Urothelium cell line (cell line): Measurements from ENCODE around the gene DCPS.
"Not testable (repeated sequence)": the region's sequence is repeated elsewhere in the genome, so short reads cannot be mapped to it uniquely, and the experiment has no call there.

Experiments used
- DNase-seq: peaks from one replicate; pipeline ENCODE4 v3.0.0; 2011; ENCODE audit warnings: low spot score, mixed read lengths
- FAIRE-seq: peaks from 2 replicates; lab custom pipeline; 2011; peaks lifted over from hg19 to GRCh38; lab: Jason Lieb, UNC

The DCPS gene

GRCh38 chr11:126303623-126304456, at the start of gene DCPS:
Gene DCPS (plus strand): TSS chr11:126304060. CDS start chr11:126304081, 21 bp downstream.
- DNase-seq: peak; percentile 93
- FAIRE-seq: no peak

- FAIRE-seq: no peak
Observed at GRCh38 chr11:126254819-126255218, 49.0 kb upstream of the DCPS start.

GRCh38 chr11:126255507-126255906, 48.4 kb upstream of the DCPS start:
- DNase-seq, FAIRE-seq: not testable (repeated sequence)

More at GRCh38 chr11:126254819-126255218, 49.0 kb upstream of the DCPS start:
- DNase-seq: no peak

- DNase-seq (no peak), FAIRE-seq (no peak)
Observed at GRCh38 chr11:126256216-126256615, 47.6 kb upstream of the DCPS start.

GRCh38 chr11:126257144-126257543, 46.7 kb upstream of the DCPS start:
- FAIRE-seq: no peak

GRCh38 chr11:126257764-126258163, 46.1 kb upstream of the DCPS start:
- no peak for FAIRE-seq
- no peak for DNase-seq

More at GRCh38 chr11:126257144-126257543, 46.7 kb upstream of the DCPS start:
- no peak for DNase-seq

GRCh38 chr11:126262216-126262615, 41.6 kb upstream of the DCPS start:
- FAIRE-seq (no peak), DNase-seq (no peak)

- FAIRE-seq: no peak
Observed at GRCh38 chr11:126263489-126263888, 40.4 kb upstream of the DCPS start.

GRCh38 chr11:126265811-126266210, 38.0 kb upstream of the DCPS start:
- no peak for DNase-seq
- FAIRE-seq: no peak

More at GRCh38 chr11:126263489-126263888, 40.4 kb upstream of the DCPS start:
- DNase-seq: no peak

- FAIRE-seq (no peak), DNase-seq (no peak)
Observed at GRCh38 chr11:126267650-126268049, 36.2 kb upstream of the DCPS start.

- no peak for FAIRE-seq
- DNase-seq: no peak
Observed at GRCh38 chr11:126268361-126268707, 35.5 kb upstream of the DCPS start.

- DNase-seq (peak; percentile 99), FAIRE-seq (peak; percentile 83)
Observed at GRCh38 chr11:126268708-126269579, 34.9 kb upstream of the DCPS start, which contains the start of the genes FOXRED1 and SRPRA. Gene FOXRED1 (plus strand): TSS chr11:126269154. CDS start chr11:126269207, 53 bp downstream. Gene SRPRA (minus strand): TSS chr11:126268895. CDS start chr11:126268804, 91 bp downstream.

GRCh38 chr11:126277322-126277721, 26.5 kb upstream of the DCPS start:
- DNase-seq: no peak
- no peak for FAIRE-seq

- DNase-seq (no peak), FAIRE-seq (no peak)
Observed at GRCh38 chr11:126277780-126278179, 26.1 kb upstream of the DCPS start.

- DNase-seq (no peak), FAIRE-seq (no peak)
Observed at GRCh38 chr11:126279191-126279590, 24.7 kb upstream of the DCPS start.

GRCh38 chr11:126280595-126280994, 23.3 kb upstream of the DCPS start:
- FAIRE-seq (no peak), DNase-seq (no peak)

GRCh38 chr11:126281245-126281644, 22.6 kb upstream of the DCPS start:
- DNase-seq (no peak), FAIRE-seq (no peak)

- DNase-seq (no peak), FAIRE-seq (no peak)
Observed at GRCh38 chr11:126281666-126282175, 22.1 kb upstream of the DCPS start.

GRCh38 chr11:126282361-126282735, 21.5 kb upstream of the DCPS start:
- DNase-seq (no peak), FAIRE-seq (no peak)

- peak; percentile 28 for DNase-seq
- FAIRE-seq: no peak
Observed at GRCh38 chr11:126282736-126283591, 20.9 kb upstream of the DCPS start, which contains the start of gene TIRAP. Gene TIRAP (plus strand): TSS chr11:126283093. CDS start chr11:126290895, 7,802 bp downstream.
